HCT116 (cell line): ENCODE results near the gene CSN2. TPM values are rescaled to one million over a fixed set of nuclear protein-coding genes. Genes with fewer than 3 reads are reported as not detected.

ENCODE experiments used
- ATAC-seq: fragments of 200-7000 bp; cut with Tn5 transposase; 2 replicates; pipeline ENCODE4 v1.9.1; 2020; ENCODE audit warnings: mild to moderate bottlenecking, moderate library complexity
- Bru-seq: library from RNA; stranded (reverse); fragments of 400-500 nt; gene quantifications from one replicate; lab custom pipeline; 2021; lab: Mats Ljungman, UMichigan
- BruChase-seq, 2 experiments: library from RNA; stranded (reverse); fragments of 400-500 nt; gene quantifications; one replicate each; lab custom pipeline; 2021; lab: Mats Ljungman, UMichigan
- BruUV-seq: library from RNA; stranded (reverse); fragments of 400-500 nt; replicated peaks from 2 replicates; lab custom pipeline; 2021; lab: Mats Ljungman, UMichigan
- CTCF ChIA-PET: fragments of 300-600 bp; sonication (Branson Sonifier 250); formaldehyde crosslinking; loops from one replicate; lab custom pipeline; 2021; ENCODE audit warnings: antibody characterized with exemption; lab: Charles Lee
- POLR2A ChIA-PET: fragments of 300-600, 350-600 bp; sonication (Branson Sonifier 250); formaldehyde crosslinking; loops from one replicate; lab custom pipeline; 2021; ENCODE audit warnings: antibody characterized with exemption; lab: Charles Lee
- RAD21 ChIA-PET, 2 experiments: fragments of 300-600 bp; sonication (Branson Sonifier 250); formaldehyde crosslinking; loops; one replicate each; lab custom pipeline; 2023; ENCODE audit warnings: low total read pairs in 2 of 2; ENCODE audit not compliant: uncharacterized antibody in 2 of 2, unreplicated experiment in 2 of 2, low non-redundant PET in 1 of 2; lab: Charles Lee
- DNase-seq: peaks from one replicate; pipeline ENCODE4 v3.0.0-alpha.2; 2010; ENCODE audit warnings: low read depth, low spot score
- H2AFZ ChIP-seq: fragments of 200-600 bp; shearing (Covaris generic), sonication (generic); 2 replicates; pipeline ENCODE4 v1.6.1; 2017; ENCODE audit warnings: low read depth, mixed run types, mixed read lengths, antibody characterized with exemption, low read length; ENCODE audit not compliant: poor library complexity, severe bottlenecking
- H3K27ac ChIP-seq: 2 replicates; pipeline ENCODE4 v1.5.1; 2012; ENCODE audit warnings: low read depth, low read length
- H3K27me3 ChIP-seq: fragments of 200-600 bp; sonication (generic); 2 replicates; pipeline ENCODE4 v1.6.1; 2016; ENCODE audit warnings: mixed run types, low read length, mixed read lengths; ENCODE audit not compliant: insufficient read depth
- H3K36me3 ChIP-seq, 2 experiments: fragments of 200-500 bp in 1 of 2; fragments of 200-600 bp in 1 of 2; sonication (Bioruptor generic) in 1 of 2; sonication (generic) in 1 of 2; 2 replicates each; pipeline versions ENCODE4 v1.5.1 to v1.6.1; 2014 to 2016; ENCODE audit warnings: low read length in 2 of 2, inconsistent platforms in 1 of 2, mixed read lengths in 1 of 2, mixed run types in 1 of 2; ENCODE audit not compliant: insufficient read depth in 2 of 2, control insufficient read depth in 1 of 2
- H3K4me1 ChIP-seq, 2 experiments: fragments of 200-600 bp in 1 of 2; sonication (generic) in 1 of 2; 2 replicates each; pipeline versions ENCODE4 v1.5.1 to v1.6.1; 2012 to 2017; ENCODE audit warnings: low read length in 2 of 2, inconsistent platforms in 1 of 2, mild to moderate bottlenecking in 1 of 2, mixed read lengths in 1 of 2, mixed run types in 1 of 2, moderate library complexity in 1 of 2; ENCODE audit not compliant: insufficient read depth in 2 of 2, control insufficient read depth in 1 of 2
- H3K4me2 ChIP-seq: fragments of 200-600 bp; sonication (generic); 2 replicates; pipeline ENCODE4 v1.6.1; 2017; ENCODE audit warnings: mixed run types, low read length, mixed read lengths
- H3K4me3 ChIP-seq, 2 experiments: fragments of 200-600 bp in 1 of 2; sonication (generic) in 1 of 2; replicated peaks in 1 of 2; 2 replicates each; pipeline ENCODE4 v1.5.1; 2011 to 2016; ENCODE audit warnings: low read length in 2 of 2, control low read depth in 1 of 2, low read depth in 1 of 2, mild to moderate bottlenecking in 1 of 2, mixed read lengths in 1 of 2, mixed run types in 1 of 2
- H3K79me2 ChIP-seq: fragments of 200-600 bp; sonication (generic); 2 replicates; pipeline ENCODE4 v1.6.1; 2017; ENCODE audit warnings: mild to moderate bottlenecking, mixed run types, low read length, moderate library complexity, mixed read lengths; ENCODE audit not compliant: insufficient read depth
- H3K9ac ChIP-seq: fragments of 200-600 bp; sonication (generic); 2 replicates; pipeline ENCODE4 v1.6.1; 2016; ENCODE audit warnings: low read length, mixed read lengths
- H3K9me2 ChIP-seq: fragments of 200-600 bp; sonication (generic), shearing (Covaris generic); 2 replicates; pipeline ENCODE4 v1.6.1; 2017; ENCODE audit warnings: mixed run types, mild to moderate bottlenecking, moderate library complexity; ENCODE audit not compliant: insufficient read depth
- H3K9me3 ChIP-seq, 2 experiments: fragments of 200-500 bp in 1 of 2; fragments of 200-600 bp in 1 of 2; sonication (Bioruptor generic) in 1 of 2; sonication (generic) in 1 of 2; 2 replicates each; pipeline ENCODE4 v1.6.1; 2014 to 2017; ENCODE audit warnings: low read length in 2 of 2, mixed read lengths in 2 of 2, inconsistent platforms in 1 of 2, low read depth in 1 of 2, mild to moderate bottlenecking in 1 of 2, mixed run types in 1 of 2, moderate library complexity in 1 of 2; ENCODE audit not compliant: control insufficient read depth in 1 of 2, insufficient read depth in 1 of 2
- H4K20me1 ChIP-seq: fragments of 200-600 bp; sonication (generic), shearing (Covaris generic); 2 replicates; pipeline ENCODE4 v1.6.1; 2017; ENCODE audit warnings: mixed run types, mild to moderate bottlenecking, moderate library complexity; ENCODE audit not compliant: insufficient read depth
- CBX3 ChIP-seq: IDR thresholded peaks from 2 replicates; pipeline ENCODE4 v1.6.1; 2012; ENCODE audit warnings: low read depth
- CEBPB ChIP-seq: IDR thresholded peaks from 2 replicates; pipeline ENCODE4 v1.6.1; 2012; ENCODE audit warnings: low read depth
- EGR1 ChIP-seq: IDR thresholded peaks from 2 replicates; pipeline ENCODE4 v1.6.1; 2012; ENCODE audit warnings: low read depth
- EZH2 ChIP-seq: fragments of 200-600 bp; sonication (generic); IDR thresholded peaks from 2 replicates; pipeline ENCODE4 v1.6.1; 2017; ENCODE audit warnings: antibody characterized with exemption, mixed run types
- EZH2phosphoT487 ChIP-seq: fragments of 200-600 bp; IDR thresholded peaks from 2 replicates; pipeline ENCODE4 v1.6.1; 2018; ENCODE audit warnings: antibody characterized with exemption, borderline replicate concordance
- FOSL1 ChIP-seq: IDR thresholded peaks from 2 replicates; pipeline ENCODE4 v1.6.1; 2012; ENCODE audit warnings: low read depth
- JUND ChIP-seq: IDR thresholded peaks from 2 replicates; pipeline ENCODE4 v1.6.1; 2012
- POLR2A ChIP-seq: IDR thresholded peaks from 2 replicates; pipeline ENCODE4 v1.7.0; 2011; ENCODE audit warnings: borderline replicate concordance; ENCODE audit not compliant: insufficient read depth, insufficient read length; ENCODE audit errors: extremely low read depth
- POLR2AphosphoS5 ChIP-seq: IDR thresholded peaks from 2 replicates; pipeline ENCODE4 v1.6.1; 2011; ENCODE audit warnings: mild to moderate bottlenecking, low read depth, low read length, moderate library complexity
- RAD21 ChIP-seq: IDR thresholded peaks from 2 replicates; pipeline ENCODE4 v1.6.1; 2012; ENCODE audit warnings: low read depth, mild to moderate bottlenecking
- SIN3A ChIP-seq: IDR thresholded peaks from 2 replicates; pipeline ENCODE4 v1.6.1; 2012; ENCODE audit warnings: low read depth
- SRF ChIP-seq: IDR thresholded peaks from 2 replicates; pipeline ENCODE4 v1.6.1; 2012; ENCODE audit warnings: low read depth
- YY1 ChIP-seq: IDR thresholded peaks from 2 replicates; pipeline ENCODE4 v1.6.1; 2011; ENCODE audit warnings: low read length, low read depth, moderate library complexity, mild to moderate bottlenecking; ENCODE audit not compliant: insufficient replicate concordance; ENCODE audit errors: extremely low read depth
- ZNF274 ChIP-seq: fragments of 200-500 bp; sonication (Bioruptor generic); IDR thresholded peaks from 2 replicates; pipeline ENCODE4 v1.6.1; 2014; ENCODE audit warnings: mild to moderate bottlenecking, low read depth, low read length, inconsistent platforms
- intact Hi-C: fragments of 100-400 bp; cut with micrococcal nuclease; formaldehyde crosslinking; loops from 2 replicates; pipeline ENCODE4 v1.10.0; 2022
- long read RNA-seq: library from polyadenylated mRNA; unstranded; transcript quantifications from one replicate; pipeline ENCODE4 v2.0.0, GENCODE V29; 2021; ENCODE audit not compliant: unreplicated experiment
- polyA plus RNA-seq: library from polyadenylated mRNA; unstranded; fragments of >200 nt; gene quantifications from 2 replicates; pipeline ENCODE4 v1.2.1, GENCODE V29; 2012; ENCODE audit warnings: missing spikeins
- total RNA-seq: library from RNA; stranded (reverse); gene quantifications from one replicate; pipeline ENCODE4 v1.2.1, GENCODE V29; 2021; ENCODE audit not compliant: unreplicated experiment
- TF ChIP-seq, protein P1 (sequence below): IDR thresholded peaks from 2 replicates; pipeline ENCODE4 v1.6.1; 2012; ENCODE audit warnings: low read depth
- TF ChIP-seq, protein P2 (sequence below): IDR thresholded peaks from 2 replicates; pipeline ENCODE4 v1.6.1; 2012
- TF ChIP-seq, protein P3 (sequence below), 3 experiments: fragments of 200-600 bp in 1 of 3; sonication (generic) in 1 of 3; IDR thresholded peaks in 2 of 3; conservative IDR thresholded peaks in 1 of 3; 2 replicates each; pipeline ENCODE4 v1.5.1; 2012 to 2017; ENCODE audit warnings: low read depth in 2 of 3, low read length in 2 of 3, antibody characterized with exemption in 1 of 3, borderline replicate concordance in 1 of 3, control low read depth in 1 of 3, mild to moderate bottlenecking in 1 of 3, mixed read lengths in 1 of 3, mixed run types in 1 of 3, moderate library complexity in 1 of 3; ENCODE audit not compliant: insufficient read depth in 1 of 3
- TF ChIP-seq, protein P4 (sequence below): IDR thresholded peaks from 2 replicates; pipeline ENCODE4 v1.6.1; 2011; ENCODE audit warnings: mild to moderate bottlenecking, low read length, moderate library complexity; ENCODE audit not compliant: insufficient replicate concordance; ENCODE audit errors: extremely low read depth
- TF ChIP-seq, protein P5 (sequence below): IDR thresholded peaks from 2 replicates; pipeline ENCODE4 v1.6.1; 2012

CSN2 gene, protein sequence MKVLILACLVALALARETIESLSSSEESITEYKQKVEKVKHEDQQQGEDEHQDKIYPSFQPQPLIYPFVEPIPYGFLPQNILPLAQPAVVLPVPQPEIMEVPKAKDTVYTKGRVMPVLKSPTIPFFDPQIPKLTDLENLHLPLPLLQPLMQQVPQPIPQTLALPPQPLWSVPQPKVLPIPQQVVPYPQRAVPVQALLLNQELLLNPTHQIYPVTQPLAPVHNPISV
- total RNA-seq = not detected
- polyA plus RNA-seq = not detected in 2 replicates
- Bru-seq, nascent RNA = not detected
- not detected for BruChase-seq, experiment 1, labeled RNA remaining after a 6-hour chase
- not detected for BruChase-seq, experiment 2, labeled RNA remaining after a 2-hour chase
- long read RNA-seq = 0 reads

DNA sequence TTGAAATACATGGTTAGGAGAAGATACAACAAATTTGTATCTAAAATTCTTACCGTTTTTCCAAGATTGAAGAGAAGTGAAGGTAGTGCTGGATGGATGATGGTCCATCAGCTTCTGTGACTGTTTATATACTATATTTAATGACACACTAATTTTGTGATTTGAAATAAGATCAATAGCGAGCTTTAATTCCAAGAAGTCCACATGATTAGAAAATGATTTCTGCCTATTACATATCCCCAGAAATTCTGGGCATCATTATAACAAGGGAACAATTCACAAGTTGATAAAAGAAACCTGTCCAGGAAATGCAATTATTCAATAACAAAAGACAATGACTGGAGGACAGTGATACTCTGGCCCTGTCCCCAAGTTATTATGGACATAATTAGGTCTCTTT, at the start of gene CSN2:
Gene CSN2 (minus strand): TSS at position 101 of the 400 bp plus-strand sequence. CDS start 4,733 bp downstream, outside the sequence.
- BruUV-seq = no TSS peak
- ChIA-PET RAD21 (no interaction called here), POLR2A (no interaction called here)

More for the DNA sequence above, at the start of gene CSN2:
- H3K4me2 ChIP-seq = no peak within 1 kb of the TSS
- no peaks in the 10 kb centered on the region for H3K9me3 ChIP-seq
- no peak within 1 kb of the TSS for H3K4me3 ChIP-seq
- H2AFZ ChIP-seq = peak within 1 kb of the TSS; percentile 43
- H3K36me3 ChIP-seq = no peaks in the 10 kb centered on the region
- H3K27me3 ChIP-seq = no peaks in the 10 kb centered on the region
- TF ChIP-seq SIN3A = no peak
- TF ChIP-seq, protein P1, sequence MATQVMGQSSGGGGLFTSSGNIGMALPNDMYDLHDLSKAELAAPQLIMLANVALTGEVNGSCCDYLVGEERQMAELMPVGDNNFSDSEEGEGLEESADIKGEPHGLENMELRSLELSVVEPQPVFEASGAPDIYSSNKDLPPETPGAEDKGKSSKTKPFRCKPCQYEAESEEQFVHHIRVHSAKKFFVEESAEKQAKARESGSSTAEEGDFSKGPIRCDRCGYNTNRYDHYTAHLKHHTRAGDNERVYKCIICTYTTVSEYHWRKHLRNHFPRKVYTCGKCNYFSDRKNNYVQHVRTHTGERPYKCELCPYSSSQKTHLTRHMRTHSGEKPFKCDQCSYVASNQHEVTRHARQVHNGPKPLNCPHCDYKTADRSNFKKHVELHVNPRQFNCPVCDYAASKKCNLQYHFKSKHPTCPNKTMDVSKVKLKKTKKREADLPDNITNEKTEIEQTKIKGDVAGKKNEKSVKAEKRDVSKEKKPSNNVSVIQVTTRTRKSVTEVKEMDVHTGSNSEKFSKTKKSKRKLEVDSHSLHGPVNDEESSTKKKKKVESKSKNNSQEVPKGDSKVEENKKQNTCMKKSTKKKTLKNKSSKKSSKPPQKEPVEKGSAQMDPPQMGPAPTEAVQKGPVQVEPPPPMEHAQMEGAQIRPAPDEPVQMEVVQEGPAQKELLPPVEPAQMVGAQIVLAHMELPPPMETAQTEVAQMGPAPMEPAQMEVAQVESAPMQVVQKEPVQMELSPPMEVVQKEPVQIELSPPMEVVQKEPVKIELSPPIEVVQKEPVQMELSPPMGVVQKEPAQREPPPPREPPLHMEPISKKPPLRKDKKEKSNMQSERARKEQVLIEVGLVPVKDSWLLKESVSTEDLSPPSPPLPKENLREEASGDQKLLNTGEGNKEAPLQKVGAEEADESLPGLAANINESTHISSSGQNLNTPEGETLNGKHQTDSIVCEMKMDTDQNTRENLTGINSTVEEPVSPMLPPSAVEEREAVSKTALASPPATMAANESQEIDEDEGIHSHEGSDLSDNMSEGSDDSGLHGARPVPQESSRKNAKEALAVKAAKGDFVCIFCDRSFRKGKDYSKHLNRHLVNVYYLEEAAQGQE = no peak
- TF ChIP-seq JUND = no peak
- TF ChIP-seq SRF = no peak
- TF ChIP-seq CBX3 = no peak
- TF ChIP-seq CEBPB = no peak
- TF ChIP-seq, protein P2, sequence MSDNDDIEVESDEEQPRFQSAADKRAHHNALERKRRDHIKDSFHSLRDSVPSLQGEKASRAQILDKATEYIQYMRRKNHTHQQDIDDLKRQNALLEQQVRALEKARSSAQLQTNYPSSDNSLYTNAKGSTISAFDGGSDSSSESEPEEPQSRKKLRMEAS = no peak
- TF ChIP-seq FOSL1 = no peak
- TF ChIP-seq EZH2phosphoT487 = no peak
- TF ChIP-seq, protein P3, sequence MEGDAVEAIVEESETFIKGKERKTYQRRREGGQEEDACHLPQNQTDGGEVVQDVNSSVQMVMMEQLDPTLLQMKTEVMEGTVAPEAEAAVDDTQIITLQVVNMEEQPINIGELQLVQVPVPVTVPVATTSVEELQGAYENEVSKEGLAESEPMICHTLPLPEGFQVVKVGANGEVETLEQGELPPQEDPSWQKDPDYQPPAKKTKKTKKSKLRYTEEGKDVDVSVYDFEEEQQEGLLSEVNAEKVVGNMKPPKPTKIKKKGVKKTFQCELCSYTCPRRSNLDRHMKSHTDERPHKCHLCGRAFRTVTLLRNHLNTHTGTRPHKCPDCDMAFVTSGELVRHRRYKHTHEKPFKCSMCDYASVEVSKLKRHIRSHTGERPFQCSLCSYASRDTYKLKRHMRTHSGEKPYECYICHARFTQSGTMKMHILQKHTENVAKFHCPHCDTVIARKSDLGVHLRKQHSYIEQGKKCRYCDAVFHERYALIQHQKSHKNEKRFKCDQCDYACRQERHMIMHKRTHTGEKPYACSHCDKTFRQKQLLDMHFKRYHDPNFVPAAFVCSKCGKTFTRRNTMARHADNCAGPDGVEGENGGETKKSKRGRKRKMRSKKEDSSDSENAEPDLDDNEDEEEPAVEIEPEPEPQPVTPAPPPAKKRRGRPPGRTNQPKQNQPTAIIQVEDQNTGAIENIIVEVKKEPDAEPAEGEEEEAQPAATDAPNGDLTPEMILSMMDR (IDR thresholded peaks at IDR 0.05 in 2 of 3, conservative IDR thresholded peaks at IDR 0.05 in 1 of 3; ENCODE audit: borderline replicate concordance in 1 of 3, insufficient read depth in 1 of 3, low read depth in 2 of 3, low read length in 2 of 3) = no peak
- no peak for TF ChIP-seq RAD21
- TF ChIP-seq, protein P4, sequence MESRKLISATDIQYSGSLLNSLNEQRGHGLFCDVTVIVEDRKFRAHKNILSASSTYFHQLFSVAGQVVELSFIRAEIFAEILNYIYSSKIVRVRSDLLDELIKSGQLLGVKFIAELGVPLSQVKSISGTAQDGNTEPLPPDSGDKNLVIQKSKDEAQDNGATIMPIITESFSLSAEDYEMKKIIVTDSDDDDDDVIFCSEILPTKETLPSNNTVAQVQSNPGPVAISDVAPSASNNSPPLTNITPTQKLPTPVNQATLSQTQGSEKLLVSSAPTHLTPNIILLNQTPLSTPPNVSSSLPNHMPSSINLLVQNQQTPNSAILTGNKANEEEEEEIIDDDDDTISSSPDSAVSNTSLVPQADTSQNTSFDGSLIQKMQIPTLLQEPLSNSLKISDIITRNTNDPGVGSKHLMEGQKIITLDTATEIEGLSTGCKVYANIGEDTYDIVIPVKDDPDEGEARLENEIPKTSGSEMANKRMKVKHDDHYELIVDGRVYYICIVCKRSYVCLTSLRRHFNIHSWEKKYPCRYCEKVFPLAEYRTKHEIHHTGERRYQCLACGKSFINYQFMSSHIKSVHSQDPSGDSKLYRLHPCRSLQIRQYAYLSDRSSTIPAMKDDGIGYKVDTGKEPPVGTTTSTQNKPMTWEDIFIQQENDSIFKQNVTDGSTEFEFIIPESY = no peak
- TF ChIP-seq, protein P5, sequence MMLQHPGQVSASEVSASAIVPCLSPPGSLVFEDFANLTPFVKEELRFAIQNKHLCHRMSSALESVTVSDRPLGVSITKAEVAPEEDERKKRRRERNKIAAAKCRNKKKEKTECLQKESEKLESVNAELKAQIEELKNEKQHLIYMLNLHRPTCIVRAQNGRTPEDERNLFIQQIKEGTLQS = no peak
- TF ChIP-seq ZNF274 = no peak
- no peak for TF ChIP-seq POLR2A
- TF ChIP-seq EZH2 = no peak
- TF ChIP-seq POLR2AphosphoS5 = no peak
- no peak for TF ChIP-seq EGR1
- no peak for TF ChIP-seq YY1
- CTCF ChIA-PET = no interaction called here
- H3K27ac ChIP-seq = no peak within 1 kb of the TSS
- ATAC-seq = no peak
- H4K20me1 ChIP-seq = no peaks in the 10 kb centered on the region
- H3K9me2 ChIP-seq = no peaks in the 10 kb centered on the region
- no peak within 1 kb of the TSS for H3K9ac ChIP-seq
- H3K79me2 ChIP-seq = no peaks in the 10 kb centered on the region
- no peaks in the 10 kb centered on the region for H3K4me1 ChIP-seq
- intact Hi-C loops = no loop called here
- no peak for DNase-seq
